Endothelial cell of umbilical vein (primary cell): ENCODE data around the gene SLC12A6. TPM values are rescaled to one million over a fixed set of nuclear protein-coding genes. Genes with fewer than 3 reads are reported as not detected.

Experiments
- BruUV-seq: library from RNA; stranded (reverse); fragments of 400-500 nt; replicated peaks from 2 replicates; lab custom pipeline; 2021; lab: Mats Ljungman, UMichigan
- CTCF ChIA-PET: fragments of 300-600, 350-600 bp; sonication (Branson Sonifier 250); formaldehyde crosslinking; loops from one replicate; lab custom pipeline; 2021; ENCODE audit warnings: antibody characterized with exemption, inconsistent platforms; lab: Charles Lee
- POLR2A ChIA-PET: fragments of 300-600, 350-600 bp; sonication (Branson Sonifier 250); formaldehyde crosslinking; loops from one replicate; lab custom pipeline; 2021; ENCODE audit warnings: antibody characterized with exemption, inconsistent platforms; lab: Charles Lee
- DNase-seq: peaks from one replicate; pipeline ENCODE4 v3.0.0-alpha.2; 2011; ENCODE audit warnings: low read depth, low spot score
- FAIRE-seq: peaks from 2 replicates; lab custom pipeline; 2011; peaks lifted over from hg19 to GRCh38; lab: Jason Lieb, UNC
- H2AFZ ChIP-seq: 2 replicates; pipeline ENCODE4 v1.6.0; 2012; ENCODE audit warnings: low read depth, low read length, control low read depth, inconsistent platforms
- H3K27ac ChIP-seq: 2 replicates; pipeline ENCODE4 v1.5.1; 2011; ENCODE audit warnings: low read depth, mild to moderate bottlenecking, control low read depth, low read length, moderate library complexity; ENCODE audit not compliant: insufficient read depth
- H3K27me3 ChIP-seq, 2 experiments: 2 replicates each; pipeline versions ENCODE4 v1.6.0 to v1.6.1; 2011; ENCODE audit warnings: low read length in 2 of 2, mixed read lengths in 1 of 2; ENCODE audit not compliant: control insufficient read depth in 2 of 2, insufficient read depth in 2 of 2
- H3K36me3 ChIP-seq, 2 experiments: 2 replicates in 1 of 2; 3 replicates in 1 of 2; pipeline ENCODE4 v1.5.1; 2011; ENCODE audit warnings: low read length in 2 of 2, mild to moderate bottlenecking in 1 of 2, moderate library complexity in 1 of 2; ENCODE audit not compliant: control insufficient read depth in 2 of 2, insufficient read depth in 2 of 2; ENCODE audit errors: extremely low read depth in 1 of 2
- H3K4me1 ChIP-seq: 3 replicates; pipeline ENCODE4 v1.5.1; 2011; ENCODE audit warnings: mild to moderate bottlenecking, low read length; ENCODE audit not compliant: control insufficient read depth, insufficient read depth; ENCODE audit errors: extremely low read depth
- H3K4me2 ChIP-seq: 2 replicates; pipeline ENCODE4 v1.6.1; 2011; ENCODE audit warnings: low read length, control low read depth, mixed read lengths; ENCODE audit not compliant: insufficient read depth
- H3K4me3 ChIP-seq, 3 experiments: fragments of 200-600 bp in 1 of 3; sonication (generic), shearing (Covaris generic) in 1 of 3; replicated peaks in 1 of 3; 2 replicates each; pipeline ENCODE4 v1.5.1; 2011 to 2016; ENCODE audit warnings: control low read depth in 3 of 3, low read length in 3 of 3, mild to moderate bottlenecking in 2 of 3, inconsistent platforms in 1 of 3, low read depth in 1 of 3, moderate library complexity in 1 of 3; ENCODE audit not compliant: insufficient read depth in 1 of 3
- H3K79me2 ChIP-seq: 2 replicates; pipeline ENCODE4 v1.6.0; 2012; ENCODE audit warnings: low read length, inconsistent platforms; ENCODE audit not compliant: control insufficient read depth, insufficient read depth
- H3K9ac ChIP-seq: replicated peaks from 2 replicates; pipeline ENCODE3; 2011; ENCODE audit warnings: low read length, control low read depth; ENCODE audit not compliant: insufficient read depth; ENCODE audit errors: extremely low read depth
- H3K9me1 ChIP-seq: replicated peaks from 3 replicates; pipeline ENCODE4 v1.6.0; 2011; ENCODE audit warnings: mild to moderate bottlenecking, low read length; ENCODE audit not compliant: control insufficient read depth, insufficient read depth; ENCODE audit errors: extremely low read depth
- H3K9me3 ChIP-seq: replicated peaks from 2 replicates; pipeline ENCODE4 v1.5.1; 2012; ENCODE audit warnings: low read length, inconsistent platforms; ENCODE audit not compliant: control insufficient read depth, insufficient read depth
- H4K20me1 ChIP-seq: replicated peaks from 2 replicates; pipeline ENCODE3; 2011; ENCODE audit warnings: mild to moderate bottlenecking, low read length; ENCODE audit not compliant: control insufficient read depth, insufficient read depth; ENCODE audit errors: extremely low read depth
- CTCF ChIP-seq, 2 donors: IDR thresholded peaks; 1 replicate in 1 of 2; 2 replicates in 1 of 2; pipeline ENCODE4 v1.5.1; 2011; ENCODE audit warnings: low read length in 2 of 2, mild to moderate bottlenecking in 2 of 2, moderate library complexity in 2 of 2, control low read depth in 1 of 2, inconsistent platforms in 1 of 2, low read depth in 1 of 2; ENCODE audit not compliant: insufficient read depth in 1 of 2; ENCODE audit errors: extremely low read depth in 1 of 2
- EZH2 ChIP-seq: IDR thresholded peaks from 2 replicates; pipeline ENCODE4 v1.6.1; 2012; ENCODE audit warnings: borderline replicate concordance, low read depth, mild to moderate bottlenecking, moderate library complexity, low read length, inconsistent platforms; ENCODE audit not compliant: severe bottlenecking
- FOS ChIP-seq: IDR thresholded peaks from 2 replicates; pipeline ENCODE4 v1.6.1; 2011; ENCODE audit warnings: mild to moderate bottlenecking, low read length, moderate library complexity, borderline replicate concordance; ENCODE audit not compliant: insufficient read depth
- GATA2 ChIP-seq: IDR thresholded peaks from 2 replicates; pipeline ENCODE4 v1.7.0; 2011; ENCODE audit warnings: low read depth, mild to moderate bottlenecking, moderate library complexity, mixed read lengths, low read length; ENCODE audit not compliant: insufficient read length, insufficient read depth
- JUN ChIP-seq: IDR thresholded peaks from 2 replicates; pipeline ENCODE4 v1.6.1; 2011; ENCODE audit warnings: borderline replicate concordance, low read depth; ENCODE audit not compliant: insufficient read length, insufficient read depth
- MAX ChIP-seq: IDR thresholded peaks from 2 replicates; pipeline ENCODE4 v1.6.1; 2011; ENCODE audit not compliant: insufficient read depth, insufficient read length
- MYC ChIP-seq: IDR thresholded peaks from one replicate; pipeline ENCODE4 v1.6.1; 2011; ENCODE audit warnings: mild to moderate bottlenecking, low read depth, low read length
- POLR2A ChIP-seq: IDR thresholded peaks from 2 replicates; pipeline ENCODE4 v1.6.1; 2012; ENCODE audit warnings: low read depth, mild to moderate bottlenecking, control low read depth, low read length
- POLR2AphosphoS5 ChIP-seq: IDR thresholded peaks from 2 replicates; pipeline ENCODE4 v1.6.1; 2012; ENCODE audit warnings: low read depth, mild to moderate bottlenecking, control low read depth, low read length, moderate library complexity; ENCODE audit not compliant: insufficient read depth
- dilution Hi-C: fragments of 300-500 bp; cut with MboI; formaldehyde crosslinking; loops from one replicate; pipeline ENCODE4 v1.15.0; 2019; ENCODE audit warnings: low sequenced_read_pairs; ENCODE audit not compliant: extremely low pct_ligation_motif_present
- intact Hi-C: fragments of 100-400 bp; cut with micrococcal nuclease; formaldehyde crosslinking; loops from one replicate; pipeline ENCODE4 v1.10.0; 2022
- polyA plus RNA-seq, 4 experiments: library from polyadenylated mRNA; depleted of rRNA in 3 of 4; stranded (reverse) in 3 of 4; unstranded in 1 of 4; fragments of >200 nt; gene quantifications; 2 replicates each; pipeline versions ENCODE4 v1.2.1 to v1.2.3, GENCODE V29; 2011 to 2012; ENCODE audit warnings: missing spikeins in 1 of 4
- total RNA-seq: library from RNA; stranded (reverse); gene quantifications from 2 replicates; pipeline ENCODE4 v1.2.3, GENCODE V29; 2021

The SLC12A6 gene
- total and polyA plus RNA-seq, 2 donors (not counting 3 experiments of a cell fraction or from before 2014, with no cell fraction given): 21.4 to 27.1 TPM

- Histone ChIP-seq H3K9me1 (no peaks in the 10 kb centered on the region), H3K9me3 (no peaks in the 10 kb centered on the region), H4K20me1 (peaks cover 5% of the 10 kb centered on the region), H3K27me3 (no peaks in the 10 kb centered on the region), H3K79me2 (peaks cover 77% of the 10 kb centered on the region), H3K36me3 (no peaks in the 10 kb centered on the region), H3K27ac (no peak overlapping the region), H2AFZ (no peak overlapping the region), H3K4me3 (no peak overlapping the region), H3K4me2 (no peak overlapping the region), H3K9ac (no peak overlapping the region), H3K4me1 (no peaks in the 10 kb centered on the region)
- no TSS peak for BruUV-seq
- POLR2A ChIA-PET: no interaction called here
- TF ChIP-seq MAX: no peak
- TF ChIP-seq CTCF (IDR thresholded peaks at IDR 0.05; ENCODE audit: extremely low read depth in 1 of 2, insufficient read depth in 1 of 2, low read depth in 1 of 2, low read length in 2 of 2): no peak
- TF ChIP-seq GATA2: no peak
- no peak for TF ChIP-seq EZH2
- TF ChIP-seq JUN: no peak
- TF ChIP-seq MYC: no peak
- TF ChIP-seq FOS: no peak
- no peak for TF ChIP-seq POLR2A
- no peak for TF ChIP-seq POLR2AphosphoS5
- CTCF ChIA-PET: no interaction called here
- intact Hi-C loops: no loop called here
- dilution Hi-C loops: no loop called here
- FAIRE-seq (no peak), DNase-seq (no peak)
Measured at GRCh38 chr15:34188711-34189110, 148.9 kb downstream of the SLC12A6 start.
